Nephron (organoid): ENCODE data around the gene TEFM.
"Not testable (repeated sequence)": the region's sequence is repeated elsewhere in the genome, so short reads cannot be mapped to it uniquely, and the experiment has no call there.

Experiments used
- H3K27ac Mint-ChIP-seq, 3 experiments: 2 replicates each; pipeline ENCODE4 v1.8.0; 2020; ENCODE audit warnings: mixed read lengths in 3 of 3, mild to moderate bottlenecking in 2 of 3, moderate library complexity in 1 of 3
- H3K27me3 Mint-ChIP-seq: 2 replicates; pipeline ENCODE4 v1.8.0; 2021; ENCODE audit warnings: low read depth, mild to moderate bottlenecking, moderate library complexity, mixed read lengths
- H3K36me3 Mint-ChIP-seq: 2 replicates; pipeline ENCODE4 v1.8.0; 2020; ENCODE audit warnings: low read depth, mixed read lengths
- H3K4me1 Mint-ChIP-seq: 2 replicates; pipeline ENCODE4 v1.8.0; 2020; ENCODE audit warnings: mixed read lengths
- H3K4me3 Mint-ChIP-seq, 3 experiments: 2 replicates each; pipeline ENCODE4 v1.8.0; 2020; ENCODE audit warnings: mild to moderate bottlenecking in 3 of 3, mixed read lengths in 3 of 3, moderate library complexity in 2 of 3
- H3K9me3 Mint-ChIP-seq: 2 replicates; pipeline ENCODE4 v1.8.0; 2020; ENCODE audit warnings: mixed read lengths
- CTCF ChIP-seq, 3 experiments: fragments of 200-600 bp; sonication (generic); IDR thresholded peaks; one replicate each; pipeline ENCODE4 v1.5.0; 2021; ENCODE audit warnings: antibody characterized with exemption in 3 of 3; ENCODE audit not compliant: unreplicated experiment in 3 of 3

The TEFM gene

GRCh38 chr17:30915833-30916611 lies 10.0 kb upstream of the TEFM start:
- no peaks in the 10 kb centered on the region for H3K9me3 Mint-ChIP-seq
- H3K27me3 Mint-ChIP-seq, result peaks cover 31% of the 10 kb centered on the region

GRCh38 chr17:30913955-30914354 lies 7.9 kb upstream of the TEFM start:
- Mint-ChIP-seq H3K9me3 (no peaks in the 10 kb centered on the region), H3K36me3 (no peaks in the 10 kb centered on the region), H3K27ac (no peak overlapping the region), H3K4me3 (no peak overlapping the region), H3K4me1 (no peaks in the 10 kb centered on the region), H3K27me3 (peaks cover 17% of the 10 kb centered on the region)
- TF ChIP-seq CTCF (IDR thresholded peaks at IDR 0.05; ENCODE audit: unreplicated experiment in 3 of 3), result no peak

More at GRCh38 chr17:30915833-30916611, 10.0 kb upstream of the TEFM start:
- Mint-ChIP-seq H3K4me1 (peaks cover 2% of the 10 kb centered on the region), H3K27ac (no peak overlapping the region), H3K4me3 (no peak overlapping the region), H3K36me3 (no peaks in the 10 kb centered on the region)
- TF ChIP-seq CTCF (IDR thresholded peaks at IDR 0.05; ENCODE audit: unreplicated experiment in 3 of 3), result no peak

GRCh38 chr17:30910151-30910550 lies 4.1 kb upstream of the TEFM start:
- not testable (repeated sequence) for H3K36me3 Mint-ChIP-seq, H3K27ac Mint-ChIP-seq, H3K4me1 Mint-ChIP-seq, H3K4me3 Mint-ChIP-seq, H3K27me3 Mint-ChIP-seq, H3K9me3 Mint-ChIP-seq

GRCh38 chr17:30908717-30909420 lies 2.8 kb upstream of the TEFM start:
- Mint-ChIP-seq H3K27ac (no peak overlapping the region), H3K27me3 (no peaks in the 10 kb centered on the region), H3K4me3 (peak overlapping the region; percentile 60 to 69 (median 63)), H3K4me1 (peaks cover 8% of the 10 kb centered on the region), H3K36me3 (peaks cover under 1% of the 10 kb centered on the region), H3K9me3 (no peaks in the 10 kb centered on the region)
- TF ChIP-seq CTCF (IDR thresholded peaks at IDR 0.05; ENCODE audit: unreplicated experiment in 3 of 3), result no peak

GRCh38 chr17:30905742-30906100 lies 317 bp downstream of the TEFM start:
- TF ChIP-seq CTCF (IDR thresholded peaks at IDR 0.05; ENCODE audit: unreplicated experiment in 3 of 3), result no peak
- Mint-ChIP-seq H3K36me3 (peaks cover 14% of the 10 kb centered on the region), H3K4me3 (peak overlapping the region; percentile 95 to 96 (median 96)), H3K27me3 (no peaks in the 10 kb centered on the region), H3K27ac (peak overlapping the region; percentile 88 to 93 (median 90)), H3K4me1 (peaks cover 8% of the 10 kb centered on the region), H3K9me3 (no peaks in the 10 kb centered on the region)

GRCh38 chr17:30897311-30897710 lies 8.7 kb downstream of the TEFM start:
- Mint-ChIP-seq H3K4me3 (no peak overlapping the region), H3K36me3 (peaks cover 29% of the 10 kb centered on the region), H3K27me3 (no peaks in the 10 kb centered on the region), H3K4me1 (no peaks in the 10 kb centered on the region), H3K27ac (no peak overlapping the region), H3K9me3 (no peaks in the 10 kb centered on the region)
- no peak for TF ChIP-seq CTCF (IDR thresholded peaks at IDR 0.05; ENCODE audit: unreplicated experiment in 3 of 3)
